Activated T-helper 2 cell treated with anti-CD3 and anti-CD28 coated beads, Interferon-gamma antibody, Interleukin-2, Interleukin-4, amounts not matched to agents 10 μg/mL and 5 μg/mL and 100 μg/mL, durations not matched to agents 14 hours and 24 hours and 36 hours (primary cell): ENCODE measurements around the gene LIN28B. TPM values are rescaled to one million over a fixed set of nuclear protein-coding genes. Genes with fewer than 3 reads are reported as not detected.
"Not testable (repeated sequence)": the region's sequence is repeated elsewhere in the genome, so short reads cannot be mapped to it uniquely, and the experiment has no call there.

Source experiments
- DNase-seq: peaks from one replicate; pipeline ENCODE4 v3.0.0; 2021; ENCODE audit warnings: low spot score
- H3K27ac Mint-ChIP-seq: one replicate; pipeline ENCODE4 v1.8.0; 2021; ENCODE audit warnings: mixed read lengths
- H3K27me3 Mint-ChIP-seq: one replicate; pipeline ENCODE4 v1.8.0; 2021; ENCODE audit warnings: low read depth, mixed read lengths
- H3K36me3 Mint-ChIP-seq: one replicate; pipeline ENCODE4 v1.8.0; 2021; ENCODE audit warnings: low read depth, mixed read lengths
- H3K4me1 Mint-ChIP-seq: one replicate; pipeline ENCODE4 v1.8.0; 2021; ENCODE audit warnings: low read depth, mixed read lengths
- H3K4me3 Mint-ChIP-seq: one replicate; pipeline ENCODE4 v1.8.0; 2021; ENCODE audit warnings: low read depth, mild to moderate bottlenecking, moderate library complexity, mixed read lengths
- H3K9me3 Mint-ChIP-seq: one replicate; pipeline ENCODE4 v1.8.0; 2021; ENCODE audit warnings: mixed read lengths
- intact Hi-C: fragments of 100-400 bp; cut with micrococcal nuclease; formaldehyde crosslinking; loops from one replicate; pipeline ENCODE4 v1.15.1; 2023
- total RNA-seq: library from RNA; stranded (reverse); gene quantifications from 2 replicates; pipeline ENCODE4 v1.2.3, GENCODE V29; 2022

Gene LIN28B
- total RNA-seq, 1 donor from 2014 or later: 0.05 TPM

GRCh38 chr6:105067329-105067728 is 110.4 kb downstream of the LIN28B start:
- no peak overlapping the region for H3K4me3 Mint-ChIP-seq
- peaks cover 35% of the 10 kb centered on the region for H3K27me3 Mint-ChIP-seq
- no peaks in the 10 kb centered on the region for H3K9me3 Mint-ChIP-seq
- no peaks in the 10 kb centered on the region for H3K36me3 Mint-ChIP-seq
- no peak overlapping the region for H3K27ac Mint-ChIP-seq
- intact Hi-C loops: no loop called here
- no peak for DNase-seq
- H3K4me1 Mint-ChIP-seq: no peaks in the 10 kb centered on the region

GRCh38 chr6:105068407-105068806 is 111.5 kb downstream of the LIN28B start:
- peaks cover 36% of the 10 kb centered on the region for H3K27me3 Mint-ChIP-seq

GRCh38 chr6:105069821-105070445 is 113.0 kb downstream of the LIN28B start:
- no peaks in the 10 kb centered on the region for H3K4me1 Mint-ChIP-seq
- peaks cover 35% of the 10 kb centered on the region for H3K27me3 Mint-ChIP-seq
- intact Hi-C loops: no loop called here
- DNase-seq: no peak
- H3K4me3 Mint-ChIP-seq: no peak overlapping the region
- no peaks in the 10 kb centered on the region for H3K9me3 Mint-ChIP-seq
- H3K36me3 Mint-ChIP-seq: no peaks in the 10 kb centered on the region
- no peak overlapping the region for H3K27ac Mint-ChIP-seq

More at GRCh38 chr6:105068407-105068806, 111.5 kb downstream of the LIN28B start:
- no peaks in the 10 kb centered on the region for H3K9me3 Mint-ChIP-seq
- no peaks in the 10 kb centered on the region for H3K4me1 Mint-ChIP-seq
- H3K4me3 Mint-ChIP-seq: no peak overlapping the region
- DNase-seq: no peak
- intact Hi-C loops: no loop called here
- H3K27ac Mint-ChIP-seq: no peak overlapping the region
- no peaks in the 10 kb centered on the region for H3K36me3 Mint-ChIP-seq

- intact Hi-C loops: no loop called here
- DNase-seq: no peak
- Mint-ChIP-seq H3K36me3 (no peaks in the 10 kb centered on the region), H3K27ac (no peak overlapping the region), H3K4me1 (no peaks in the 10 kb centered on the region), H3K4me3 (no peak overlapping the region), H3K9me3 (no peaks in the 10 kb centered on the region), H3K27me3 (peaks cover 30% of the 10 kb centered on the region)
These were observed 115.9 kb downstream of the LIN28B start for GRCh38 chr6:105072798-105073199.

- Mint-ChIP-seq H3K9me3 (no peaks in the 10 kb centered on the region), H3K4me3 (no peak overlapping the region), H3K27me3 (peaks cover 33% of the 10 kb centered on the region), H3K36me3 (no peaks in the 10 kb centered on the region), H3K4me1 (no peaks in the 10 kb centered on the region), H3K27ac (no peak overlapping the region)
- intact Hi-C loops: loop anchor here (5.0 kb wide), 1 partner anchor 133 kb away; no protein-coding TSS in a partner anchor
- no peak for DNase-seq
These were observed 118.3 kb downstream of the LIN28B start for GRCh38 chr6:105075210-105075609.

- H3K4me1 Mint-ChIP-seq: not testable (repeated sequence)
- intact Hi-C loops: loop anchor here (5.0 kb wide), 1 partner anchor 134 kb away; no protein-coding TSS in a partner anchor
These were observed 119.5 kb downstream of the LIN28B start for GRCh38 chr6:105076418-105076817.

GRCh38 chr6:105077596-105078385 is 120.9 kb downstream of the LIN28B start:
- Mint-ChIP-seq H3K27me3 (peaks cover 42% of the 10 kb centered on the region), H3K4me3 (no peak overlapping the region), H3K36me3 (no peaks in the 10 kb centered on the region), H3K27ac (no peak overlapping the region), H3K9me3 (no peaks in the 10 kb centered on the region), H3K4me1 (no peaks in the 10 kb centered on the region)
- DNase-seq: no peak
- intact Hi-C loops: loop anchor here (2.0 to 5.0 kb wide), 2 partner anchors 135 to 287 kb away; no protein-coding TSS in a partner anchor

More at GRCh38 chr6:105076418-105076817, 119.5 kb downstream of the LIN28B start:
- H3K36me3 Mint-ChIP-seq, H3K4me3 Mint-ChIP-seq, H3K9me3 Mint-ChIP-seq, DNase-seq, H3K27ac Mint-ChIP-seq: not testable (repeated sequence)
- peaks cover 35% of the 10 kb centered on the region for H3K27me3 Mint-ChIP-seq

GRCh38 chr6:105078386-105078708 is 121.4 kb downstream of the LIN28B start:
- Mint-ChIP-seq H3K4me1 (no peaks in the 10 kb centered on the region), H3K9me3 (no peaks in the 10 kb centered on the region), H3K4me3 (no peak overlapping the region), H3K27me3 (peaks cover 46% of the 10 kb centered on the region), H3K36me3 (no peaks in the 10 kb centered on the region), H3K27ac (no peak overlapping the region)
- DNase-seq: no peak
- intact Hi-C loops: loop anchor here (2.0 to 5.0 kb wide), 2 partner anchors 136 to 288 kb away; no protein-coding TSS in a partner anchor

GRCh38 chr6:105080279-105080678 is 123.4 kb downstream of the LIN28B start:
- no peak for DNase-seq
- Mint-ChIP-seq H3K4me3 (no peak overlapping the region), H3K9me3 (no peaks in the 10 kb centered on the region), H3K36me3 (no peaks in the 10 kb centered on the region), H3K27ac (no peak overlapping the region), H3K4me1 (no peaks in the 10 kb centered on the region), H3K27me3 (peaks cover 41% of the 10 kb centered on the region)
- intact Hi-C loops: loop anchor here (5.0 kb wide), 1 partner anchor 393 kb away; no protein-coding TSS in a partner anchor

- intact Hi-C loops: loop anchor here (5.0 kb wide), 1 partner anchor 394 kb away; no protein-coding TSS in a partner anchor
- peaks cover 36% of the 10 kb centered on the region for H3K27me3 Mint-ChIP-seq
- H3K9me3 Mint-ChIP-seq, H3K27ac Mint-ChIP-seq, H3K4me1 Mint-ChIP-seq, DNase-seq, H3K4me3 Mint-ChIP-seq, H3K36me3 Mint-ChIP-seq: not testable (repeated sequence)
These were observed 124.8 kb downstream of the LIN28B start for GRCh38 chr6:105081662-105082061.

GRCh38 chr6:105087571-105088211 is 130.8 kb downstream of the LIN28B start:
- no peak for DNase-seq
- Mint-ChIP-seq H3K27me3 (peaks cover 10% of the 10 kb centered on the region), H3K4me1 (no peaks in the 10 kb centered on the region)

GRCh38 chr6:105091140-105091829 is 134.4 kb downstream of the LIN28B start:
- H3K27ac Mint-ChIP-seq: no peak overlapping the region
- intact Hi-C loops: no loop called here
- DNase-seq: no peak
- H3K36me3 Mint-ChIP-seq: no peaks in the 10 kb centered on the region
- no peaks in the 10 kb centered on the region for H3K9me3 Mint-ChIP-seq
- no peaks in the 10 kb centered on the region for H3K4me1 Mint-ChIP-seq
- no peak overlapping the region for H3K4me3 Mint-ChIP-seq
- peaks cover 3% of the 10 kb centered on the region for H3K27me3 Mint-ChIP-seq

More at GRCh38 chr6:105087571-105088211, 130.8 kb downstream of the LIN28B start:
- Mint-ChIP-seq H3K27ac (no peak overlapping the region), H3K9me3 (no peaks in the 10 kb centered on the region), H3K36me3 (no peaks in the 10 kb centered on the region), H3K4me3 (no peak overlapping the region)
- intact Hi-C loops: loop anchor here (1.0 kb wide), 2 partner anchors 316 to 337 kb away; partner anchors contain the start of gene PREP
